Parathyroid adenoma (tissue), 2 donors: ENCODE results near the gene MSRB1.
"Not testable (repeated sequence)": the region's sequence is repeated elsewhere in the genome, so short reads cannot be mapped to it uniquely, and the experiment has no call there.

Experiments used
- H2AFZ ChIP-seq: fragments of 300-600 bp; sonication (generic); one replicate; pipeline ENCODE4 v1.7.0; 2017; ENCODE audit warnings: antibody characterized with exemption, mild to moderate bottlenecking
- H3K27ac ChIP-seq: fragments of 300-600 bp; sonication (generic); one replicate; pipeline ENCODE4 v1.7.0; 2017
- H3K27me3 ChIP-seq: fragments of 300-600 bp; sonication (generic); one replicate; pipeline ENCODE4 v1.7.0; 2017; ENCODE audit warnings: low read length; ENCODE audit not compliant: control insufficient read depth, insufficient read depth
- H3K36me3 ChIP-seq: fragments of 300-600 bp; sonication (generic); one replicate; pipeline ENCODE4 v1.7.0; 2017; ENCODE audit warnings: low read length; ENCODE audit not compliant: control insufficient read depth, insufficient read depth
- H3K4me1 ChIP-seq: fragments of 300-600 bp; sonication (generic); one replicate; pipeline ENCODE4 v1.7.0; 2017; ENCODE audit warnings: control low read depth
- H3K4me2 ChIP-seq: fragments of 300-600 bp; sonication (generic); one replicate; pipeline ENCODE4 v1.7.0; 2017; ENCODE audit warnings: low read length
- H3K4me3 ChIP-seq: fragments of 300-600 bp; sonication (generic); one replicate; pipeline ENCODE4 v1.7.0; 2017; ENCODE audit warnings: low read depth, low read length
- H3K79me2 ChIP-seq: fragments of 300-600 bp; sonication (generic); one replicate; pipeline ENCODE4 v1.7.0; 2017; ENCODE audit warnings: control low read depth
- H3K9ac ChIP-seq: fragments of 300-600 bp; sonication (generic); one replicate; pipeline ENCODE4 v1.7.0; 2017; ENCODE audit warnings: mild to moderate bottlenecking
- H3K9me3 ChIP-seq: fragments of 300-600 bp; sonication (generic); one replicate; pipeline ENCODE4 v1.7.0; 2017; ENCODE audit warnings: low read length; ENCODE audit not compliant: control insufficient read depth
- TF ChIP-seq, protein P1 (sequence below): fragments of 300-600 bp; sonication (generic); IDR thresholded peaks from one replicate; pipeline ENCODE4 v1.7.0; 2017; ENCODE audit warnings: antibody characterized with exemption, mild to moderate bottlenecking
- donor health status: primary hyperparathyroidism.

Gene MSRB1

DNA sequence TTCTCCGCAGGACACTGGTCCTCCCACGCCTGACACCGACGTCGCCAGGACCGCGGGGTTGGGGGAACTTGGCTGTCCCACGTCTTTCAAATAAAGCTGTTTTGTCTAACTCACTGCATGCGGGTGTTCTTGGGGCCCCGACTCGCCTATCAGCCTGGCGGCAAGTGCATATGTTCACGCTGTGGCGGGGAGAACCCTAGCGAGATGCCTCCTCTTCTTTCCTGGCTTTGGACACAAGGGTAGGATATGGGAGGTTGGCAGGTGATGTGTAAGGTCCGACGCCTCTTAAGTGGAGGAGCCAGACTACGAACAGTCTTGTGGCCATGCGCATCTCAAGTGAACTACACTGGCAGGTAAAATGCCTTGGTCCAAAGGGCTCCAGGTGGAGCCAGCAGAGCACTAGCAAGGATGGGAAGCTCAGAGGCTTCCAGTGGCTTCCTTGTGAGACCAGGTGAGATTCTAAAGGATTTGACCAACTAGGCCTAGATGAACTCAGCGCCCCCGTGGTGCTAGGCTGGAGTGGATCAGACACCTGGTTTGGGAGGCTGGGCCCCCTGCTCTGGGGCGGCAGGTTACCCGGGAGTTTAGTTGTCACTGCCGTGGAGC is 22.5 kb upstream of the MSRB1 start:
- Histone ChIP-seq H3K4me3 (peak overlapping the region; percentile 94), H3K9ac (peak overlapping the region; percentile 39), H3K27me3 (no peaks in the 10 kb centered on the region), H2AFZ (peak overlapping the region; percentile 84), H3K4me2 (peak overlapping the region; percentile 73), H3K9me3 (no peaks in the 10 kb centered on the region), H3K79me2 (no peaks in the 10 kb centered on the region), H3K4me1 (peaks cover 4% of the 10 kb centered on the region), H3K27ac (peak overlapping the region; percentile 84), H3K36me3 (no peaks in the 10 kb centered on the region)
- TF ChIP-seq, protein P1, sequence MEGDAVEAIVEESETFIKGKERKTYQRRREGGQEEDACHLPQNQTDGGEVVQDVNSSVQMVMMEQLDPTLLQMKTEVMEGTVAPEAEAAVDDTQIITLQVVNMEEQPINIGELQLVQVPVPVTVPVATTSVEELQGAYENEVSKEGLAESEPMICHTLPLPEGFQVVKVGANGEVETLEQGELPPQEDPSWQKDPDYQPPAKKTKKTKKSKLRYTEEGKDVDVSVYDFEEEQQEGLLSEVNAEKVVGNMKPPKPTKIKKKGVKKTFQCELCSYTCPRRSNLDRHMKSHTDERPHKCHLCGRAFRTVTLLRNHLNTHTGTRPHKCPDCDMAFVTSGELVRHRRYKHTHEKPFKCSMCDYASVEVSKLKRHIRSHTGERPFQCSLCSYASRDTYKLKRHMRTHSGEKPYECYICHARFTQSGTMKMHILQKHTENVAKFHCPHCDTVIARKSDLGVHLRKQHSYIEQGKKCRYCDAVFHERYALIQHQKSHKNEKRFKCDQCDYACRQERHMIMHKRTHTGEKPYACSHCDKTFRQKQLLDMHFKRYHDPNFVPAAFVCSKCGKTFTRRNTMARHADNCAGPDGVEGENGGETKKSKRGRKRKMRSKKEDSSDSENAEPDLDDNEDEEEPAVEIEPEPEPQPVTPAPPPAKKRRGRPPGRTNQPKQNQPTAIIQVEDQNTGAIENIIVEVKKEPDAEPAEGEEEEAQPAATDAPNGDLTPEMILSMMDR = no peak

DNA sequence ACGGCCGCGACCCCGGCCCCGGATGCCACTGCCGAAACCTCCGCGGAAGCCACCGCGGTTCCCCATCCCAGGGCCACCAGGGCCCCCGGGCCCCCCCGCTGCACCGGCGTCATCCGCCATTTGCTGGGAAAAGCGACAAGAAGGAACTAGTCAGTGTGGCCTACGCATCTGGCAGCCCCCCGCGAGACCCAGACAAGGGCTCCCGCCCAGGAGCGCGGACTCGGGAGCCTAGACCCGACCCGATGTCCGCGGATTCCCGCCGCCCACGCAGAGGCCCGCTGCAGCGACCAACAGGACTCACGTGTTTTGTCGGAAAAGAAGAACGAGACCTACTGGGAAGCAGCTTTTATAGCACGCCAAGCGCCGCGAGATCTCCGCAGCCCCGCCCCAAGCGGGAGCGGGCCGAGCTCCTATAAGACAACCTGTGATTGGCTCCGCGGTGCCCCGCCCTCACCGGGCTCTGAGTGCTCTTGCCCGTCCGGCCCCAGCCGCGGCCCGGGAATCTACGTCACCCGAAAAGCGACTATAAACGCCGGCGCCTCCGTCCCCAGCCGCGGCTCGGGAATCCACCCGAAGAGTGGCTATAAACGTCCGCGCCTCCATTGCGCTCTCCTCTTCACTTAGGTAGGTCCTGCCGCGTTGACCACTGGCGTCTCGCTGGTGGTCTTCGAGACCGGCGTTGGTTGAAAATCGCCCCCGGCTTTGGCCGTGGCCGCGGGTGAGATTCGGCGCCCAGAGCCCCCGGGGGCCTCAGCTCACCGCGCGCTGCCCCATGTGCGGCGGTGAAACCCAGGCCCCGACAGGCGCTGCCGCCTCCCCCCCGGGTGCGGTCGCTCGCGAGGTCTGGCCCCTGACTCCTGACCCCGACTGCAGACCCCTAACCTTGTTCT is 21.8 kb upstream of the MSRB1 start, which contains the start of gene RPS2:
TSS of gene RPS2 (minus strand) at position 321 of the 890 bp plus-strand sequence. CDS start at position 120, 201 bp downstream.
- Histone ChIP-seq H3K27me3 (no peaks in the 10 kb centered on the region), H3K36me3 (no peaks in the 10 kb centered on the region), H3K27ac (peak within 1 kb of the TSS; percentile 84), H3K4me1 (peaks cover 6% of the 10 kb centered on the region), H3K4me2 (peak within 1 kb of the TSS; percentile 73), H3K9ac (peak within 1 kb of the TSS; percentile 39), H3K4me3 (peak within 1 kb of the TSS; percentile 94), H3K9me3 (no peaks in the 10 kb centered on the region), H2AFZ (peak within 1 kb of the TSS; percentile 84), H3K79me2 (no peaks in the 10 kb centered on the region)
- TF ChIP-seq, protein P1 = no peak

DNA sequence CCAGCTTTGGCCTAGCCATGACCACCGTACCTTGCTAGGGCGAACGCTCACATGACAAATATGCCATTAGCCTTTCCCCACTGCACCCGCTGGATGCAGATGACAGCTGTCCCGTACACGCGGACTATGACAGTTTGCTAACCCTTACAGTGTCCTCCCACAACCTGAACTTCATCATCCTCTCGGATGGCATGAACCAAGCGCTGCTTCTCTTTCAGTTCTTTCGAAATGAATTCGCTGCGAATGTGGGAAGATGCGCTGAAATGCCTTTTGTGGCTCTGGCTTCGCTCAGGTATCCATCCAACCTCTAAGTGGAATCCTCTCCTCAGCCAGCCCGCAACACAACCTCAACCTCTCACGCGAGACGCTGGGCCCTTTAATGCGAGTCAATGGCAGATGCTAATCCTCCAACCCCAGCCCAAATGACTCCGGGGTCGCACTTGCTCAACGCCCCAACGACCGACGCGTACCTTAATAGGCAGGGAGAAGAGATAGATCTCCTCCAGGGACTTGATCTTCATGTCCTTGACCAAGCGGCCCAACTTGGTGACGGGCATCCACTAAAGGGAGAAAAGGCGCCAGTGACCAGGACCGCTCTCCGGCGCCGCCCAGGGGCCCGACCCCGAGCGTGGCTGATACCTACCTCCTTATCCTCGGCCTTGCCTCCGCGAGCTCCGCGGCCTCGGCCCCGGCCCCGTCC is 21.0 kb upstream of the MSRB1 start:
- Histone ChIP-seq H3K27ac (peak overlapping the region; percentile 84), H3K9me3 (no peaks in the 10 kb centered on the region), H3K27me3 (no peaks in the 10 kb centered on the region), H3K36me3 (no peaks in the 10 kb centered on the region), H3K79me2 (no peaks in the 10 kb centered on the region), H3K9ac (no peak overlapping the region), H3K4me1 (peaks cover 9% of the 10 kb centered on the region), H3K4me3 (peak overlapping the region; percentile 94), H3K4me2 (peak overlapping the region; percentile 73), H2AFZ (peak overlapping the region; percentile 84)
- TF ChIP-seq, protein P1 = no peak

DNA sequence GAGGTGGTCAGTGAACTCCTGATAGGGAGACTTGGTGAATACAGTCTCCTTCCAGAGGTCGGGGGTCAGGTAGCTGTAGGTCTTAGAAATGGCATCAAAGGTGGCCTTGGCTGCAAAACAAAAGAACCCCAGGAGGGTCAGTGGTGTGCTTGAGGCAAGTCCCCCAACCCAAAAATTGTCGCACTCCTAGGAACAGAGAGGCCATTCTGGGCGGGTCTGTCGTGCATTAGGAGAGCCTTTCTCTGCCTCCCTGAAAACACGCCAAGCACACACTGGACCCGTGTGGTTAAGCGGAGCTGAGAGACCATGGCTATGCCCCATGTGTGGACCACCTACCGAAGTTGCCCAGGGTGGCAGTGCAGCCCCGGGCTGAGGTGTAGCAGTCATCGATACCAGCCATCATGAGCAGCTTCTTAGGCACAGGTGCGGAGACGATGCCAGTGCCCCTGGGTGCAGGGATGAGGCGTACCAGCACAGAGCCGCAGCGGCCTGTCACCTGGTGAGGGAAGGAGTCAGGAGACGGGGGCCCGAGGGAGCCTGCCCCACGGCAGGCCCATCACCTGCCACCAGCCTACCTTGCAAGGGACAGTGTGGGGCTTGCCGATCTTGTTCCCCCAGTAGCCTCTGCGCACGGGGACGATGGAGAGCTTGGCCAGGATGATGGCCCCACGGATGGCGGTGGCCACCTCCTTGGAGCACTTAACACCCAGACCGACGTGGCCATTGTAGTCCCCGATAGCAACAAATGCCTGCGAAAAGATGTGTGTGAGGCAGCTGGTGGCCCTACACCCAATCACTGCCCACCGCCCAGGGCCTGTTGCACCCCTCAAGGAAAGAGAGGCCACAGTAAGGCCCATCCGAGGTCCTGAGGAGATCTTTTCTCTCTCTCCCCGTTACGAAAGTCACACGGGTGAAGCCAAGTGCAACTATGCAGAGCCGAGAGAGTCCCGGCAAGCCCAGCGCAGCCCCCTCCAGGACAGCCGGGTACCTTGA is 19.5 kb upstream of the MSRB1 start:
- H3K4me1 ChIP-seq = peaks cover 10% of the 10 kb centered on the region
- not testable (repeated sequence) for H3K9me3 ChIP-seq, H3K4me3 ChIP-seq, H3K4me2 ChIP-seq, H3K36me3 ChIP-seq, H3K79me2 ChIP-seq, H3K9ac ChIP-seq, H3K27me3 ChIP-seq, H3K27ac ChIP-seq, H2AFZ ChIP-seq
